VCaP (cell line): Measurements from ENCODE around the gene TAS2R41.

Experiments
- H3K27ac ChIP-seq: fragments of 450-650 bp; 2 replicates; pipeline ENCODE4 v1.5.1; 2017
- TF ChIP-seq, protein P1 (sequence below): fragments of 450-650 bp; conservative IDR thresholded peaks from 2 replicates; pipeline ENCODE4 v1.5.1; 2017; ENCODE audit warnings: mild to moderate bottlenecking, moderate library complexity

Gene TAS2R41

DNA sequence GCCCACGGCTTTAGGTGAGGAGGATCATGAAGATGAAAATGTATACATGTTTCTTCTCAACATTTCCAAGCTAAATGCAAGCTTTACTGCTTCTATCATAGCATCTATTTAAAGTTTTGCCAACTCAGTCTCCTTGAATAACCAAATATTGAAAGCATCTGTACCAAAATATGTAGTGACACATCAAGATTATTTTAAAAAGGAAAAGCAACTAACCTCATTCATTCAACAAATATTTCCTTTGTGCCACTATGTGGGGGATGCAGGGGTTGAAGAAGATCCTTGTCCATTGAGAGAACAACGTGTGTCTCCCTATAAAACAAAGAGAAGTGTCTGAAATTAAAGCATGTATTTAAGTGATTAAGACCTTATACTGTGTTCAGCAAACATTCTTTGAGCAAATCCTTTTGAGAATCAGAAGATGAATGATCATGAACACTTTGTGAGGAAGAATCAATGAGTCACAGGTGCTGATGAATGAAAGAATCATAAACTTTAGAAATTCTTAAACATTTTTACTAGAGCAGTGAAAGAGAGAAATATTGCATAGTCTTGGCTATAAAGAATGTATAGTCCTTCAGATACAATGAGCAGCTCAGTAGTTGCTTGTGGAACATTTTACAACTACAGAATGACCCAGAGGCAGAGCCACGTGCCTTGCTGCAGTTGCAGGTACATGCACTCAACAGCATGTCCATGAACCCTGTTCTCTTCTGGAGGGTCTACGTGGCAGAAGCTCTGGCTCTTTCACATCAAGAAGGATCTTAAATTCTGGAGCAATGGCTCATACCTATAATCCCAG is 20.5 kb upstream of the TAS2R41 start:
- no peak overlapping the region for H3K27ac ChIP-seq
- TF ChIP-seq, protein P1, sequence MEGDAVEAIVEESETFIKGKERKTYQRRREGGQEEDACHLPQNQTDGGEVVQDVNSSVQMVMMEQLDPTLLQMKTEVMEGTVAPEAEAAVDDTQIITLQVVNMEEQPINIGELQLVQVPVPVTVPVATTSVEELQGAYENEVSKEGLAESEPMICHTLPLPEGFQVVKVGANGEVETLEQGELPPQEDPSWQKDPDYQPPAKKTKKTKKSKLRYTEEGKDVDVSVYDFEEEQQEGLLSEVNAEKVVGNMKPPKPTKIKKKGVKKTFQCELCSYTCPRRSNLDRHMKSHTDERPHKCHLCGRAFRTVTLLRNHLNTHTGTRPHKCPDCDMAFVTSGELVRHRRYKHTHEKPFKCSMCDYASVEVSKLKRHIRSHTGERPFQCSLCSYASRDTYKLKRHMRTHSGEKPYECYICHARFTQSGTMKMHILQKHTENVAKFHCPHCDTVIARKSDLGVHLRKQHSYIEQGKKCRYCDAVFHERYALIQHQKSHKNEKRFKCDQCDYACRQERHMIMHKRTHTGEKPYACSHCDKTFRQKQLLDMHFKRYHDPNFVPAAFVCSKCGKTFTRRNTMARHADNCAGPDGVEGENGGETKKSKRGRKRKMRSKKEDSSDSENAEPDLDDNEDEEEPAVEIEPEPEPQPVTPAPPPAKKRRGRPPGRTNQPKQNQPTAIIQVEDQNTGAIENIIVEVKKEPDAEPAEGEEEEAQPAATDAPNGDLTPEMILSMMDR, result no peak

DNA sequence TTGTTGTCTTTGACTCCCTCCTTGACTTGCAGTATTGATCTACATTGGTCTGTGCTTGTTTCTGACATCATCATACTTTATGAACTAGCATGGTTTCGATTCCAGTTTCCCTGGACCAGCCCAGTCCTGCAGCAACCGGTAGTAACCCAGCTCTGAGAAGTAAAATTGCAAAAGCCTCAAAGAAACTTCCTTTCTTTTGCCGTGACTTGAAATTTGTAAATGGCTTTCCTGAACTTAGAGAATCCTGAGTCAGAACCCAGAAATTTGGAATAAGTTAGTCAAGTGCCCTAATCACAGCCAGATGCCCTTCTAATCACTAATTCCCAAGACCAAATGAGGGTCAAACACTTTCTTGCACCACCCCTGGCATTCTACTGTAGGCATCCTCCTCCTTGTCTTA is 19.4 kb upstream of the TAS2R41 start:
- H3K27ac ChIP-seq, result no peak overlapping the region
- TF ChIP-seq, protein P1, result no peak

DNA sequence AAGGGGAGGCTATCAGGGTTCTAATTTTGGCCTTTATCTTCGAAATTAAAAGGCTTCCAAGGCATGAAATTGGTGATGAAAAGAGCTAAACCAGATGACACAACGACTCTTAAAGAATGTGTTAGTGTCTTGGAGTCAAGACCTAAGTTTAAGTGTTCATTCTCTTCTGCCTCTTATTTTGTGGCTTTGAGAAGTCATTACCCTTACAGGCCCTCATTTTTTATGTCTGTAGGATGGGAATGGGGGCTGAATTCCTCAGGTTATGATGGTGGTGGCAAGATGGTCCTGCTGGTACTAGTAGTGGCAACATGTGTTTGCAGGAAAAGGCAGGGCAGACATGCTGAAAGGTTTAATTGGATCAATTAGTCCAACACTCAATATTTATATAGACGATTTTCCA is 19.0 kb upstream of the TAS2R41 start:
- H3K27ac ChIP-seq, result no peak overlapping the region

DNA sequence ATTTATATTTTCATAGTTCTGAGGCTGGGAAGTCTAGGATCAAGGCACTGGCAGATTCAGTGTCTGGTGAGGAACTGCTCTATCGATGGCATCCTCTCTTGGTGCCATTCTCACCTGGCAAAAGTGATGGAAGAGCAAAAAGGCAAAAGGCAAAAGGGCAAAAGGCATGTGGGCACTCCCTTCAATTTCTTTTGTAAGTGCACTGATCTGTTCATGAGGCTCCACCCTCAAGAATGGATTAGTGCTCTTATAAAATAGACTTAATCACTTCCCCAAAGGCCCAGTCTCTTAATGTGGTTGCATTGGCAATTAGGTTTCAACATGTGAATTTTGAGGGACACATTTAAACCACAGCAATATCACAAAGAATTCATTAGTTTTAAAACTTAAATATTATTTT is 18.3 kb upstream of the TAS2R41 start:
- TF ChIP-seq, protein P1, result no peak
- no peak overlapping the region for H3K27ac ChIP-seq

More for the DNA sequence above, 19.0 kb upstream of the TAS2R41 start:
- TF ChIP-seq, protein P1, result no peak

DNA sequence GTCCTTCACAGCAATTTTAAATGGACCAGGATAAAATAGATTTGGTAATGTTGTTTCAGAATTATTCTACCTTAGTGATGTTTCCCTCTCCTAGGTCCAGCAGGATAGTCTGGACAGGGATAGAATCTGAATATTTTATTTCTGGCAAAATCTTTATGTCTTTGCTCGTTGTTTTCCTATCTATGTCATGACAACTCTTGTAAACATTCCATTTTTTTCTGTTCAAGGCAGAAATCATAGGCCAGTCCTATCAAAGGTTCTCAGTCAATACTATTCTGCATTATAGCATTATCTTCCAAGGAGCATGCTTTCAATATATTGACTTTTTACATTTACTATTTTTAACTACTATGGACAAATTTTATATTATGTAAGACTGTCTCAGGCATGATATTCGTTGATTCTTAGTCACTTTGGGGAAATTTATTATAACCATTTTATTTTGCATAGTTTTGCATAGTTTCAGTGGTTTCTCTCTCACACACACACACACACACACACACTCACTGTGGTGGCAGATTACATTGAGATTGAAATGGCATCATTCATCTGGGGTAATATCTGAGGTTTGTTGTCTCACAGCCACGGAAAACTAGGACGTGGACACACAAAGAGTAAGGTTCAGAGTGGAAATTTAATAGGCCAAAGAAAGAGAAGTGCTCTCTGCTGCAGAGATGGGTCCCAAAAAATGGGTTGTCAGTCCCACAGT is 17.2 kb upstream of the TAS2R41 start:
- H3K27ac ChIP-seq, result no peak overlapping the region
- TF ChIP-seq, protein P1, result no peak

DNA sequence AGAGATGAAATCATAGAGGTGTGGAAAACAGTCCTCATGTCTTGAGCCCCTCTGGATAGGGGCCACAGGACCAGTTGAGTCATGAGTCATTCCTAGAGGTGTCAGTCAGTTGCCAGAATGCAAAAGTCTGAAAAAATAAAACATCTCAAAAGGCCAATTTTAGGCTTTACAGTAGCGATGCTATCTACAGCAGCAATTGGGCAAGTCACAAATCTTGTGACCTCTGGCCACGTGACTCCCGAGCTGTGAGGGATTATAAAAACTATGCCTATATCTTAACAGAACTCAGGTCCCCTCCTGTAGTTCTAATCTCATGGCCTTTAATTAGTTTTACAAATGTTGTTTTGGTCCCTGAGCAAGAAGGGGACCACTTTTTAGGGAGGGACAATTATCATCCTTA is 15.6 kb upstream of the TAS2R41 start:
- TF ChIP-seq, protein P1, result no peak
- H3K27ac ChIP-seq, result no peak overlapping the region

DNA sequence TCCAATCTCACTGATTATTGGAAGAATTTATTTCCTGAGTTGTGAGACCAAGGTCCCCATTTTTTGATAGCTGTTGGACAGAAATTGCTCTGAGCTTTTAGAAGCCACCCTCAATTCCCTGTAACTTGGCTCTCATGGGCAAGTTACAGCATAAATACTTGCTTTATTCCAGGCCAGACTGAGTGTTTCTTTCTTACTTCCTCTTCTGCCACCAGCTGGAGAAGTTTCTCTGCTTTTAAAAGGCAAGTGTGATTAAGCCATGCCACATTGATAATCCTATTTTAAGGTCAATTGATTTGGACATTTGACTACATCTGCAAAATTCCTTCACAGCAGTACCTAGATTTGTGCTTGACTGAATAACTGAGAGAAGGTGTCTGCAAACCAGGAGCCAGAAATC is 14.1 kb upstream of the TAS2R41 start:
- TF ChIP-seq, protein P1, result no peak
- no peak overlapping the region for H3K27ac ChIP-seq
